22Rv1 (cell line): Measurements from ENCODE around the gene HS1BP3.

ENCODE experiments used
- H3K27ac ChIP-seq: fragments of 450-650 bp; 2 replicates; pipeline ENCODE4 v1.5.1; 2017
- CTCF ChIP-seq: fragments of 450-650 bp; IDR thresholded peaks from 2 replicates; pipeline ENCODE4 v1.5.1; 2017; ENCODE audit warnings: mild to moderate bottlenecking
- ZFX ChIP-seq: fragments of 450-650 bp; IDR thresholded peaks from 2 replicates; pipeline ENCODE4 v1.6.1; 2017; ENCODE audit warnings: antibody characterized with exemption, borderline replicate concordance

HS1BP3 gene

GRCh38 chr2:20585359-20585709 lies 65.6 kb downstream of the HS1BP3 start:
- H3K27ac ChIP-seq, result no peak overlapping the region
- TF ChIP-seq CTCF (no peak), ZFX (no peak)

- no peak overlapping the region for H3K27ac ChIP-seq
- TF ChIP-seq ZFX, result no peak
- TF ChIP-seq CTCF, result no peak
Measured at GRCh38 chr2:20584399-20585358, 66.2 kb downstream of the HS1BP3 start.

GRCh38 chr2:20584045-20584398 lies 66.9 kb downstream of the HS1BP3 start:
- H3K27ac ChIP-seq, result no peak overlapping the region
- no peak for TF ChIP-seq CTCF
- no peak for TF ChIP-seq ZFX

- H3K27ac ChIP-seq, result no peak overlapping the region
- no peak for TF ChIP-seq CTCF
Measured at GRCh38 chr2:20583425-20583881, 67.4 kb downstream of the HS1BP3 start.

GRCh38 chr2:20582600-20583221 lies 68.2 kb downstream of the HS1BP3 start:
- no peak for TF ChIP-seq ZFX
- no peak for TF ChIP-seq CTCF
- H3K27ac ChIP-seq, result no peak overlapping the region

GRCh38 chr2:20580690-20581437 lies 70.0 kb downstream of the HS1BP3 start:
- no peak overlapping the region for H3K27ac ChIP-seq
- no peak for TF ChIP-seq CTCF
